ENCODE measurements around the gene IFI27L2.

The IFI27L2 gene

DNA sequence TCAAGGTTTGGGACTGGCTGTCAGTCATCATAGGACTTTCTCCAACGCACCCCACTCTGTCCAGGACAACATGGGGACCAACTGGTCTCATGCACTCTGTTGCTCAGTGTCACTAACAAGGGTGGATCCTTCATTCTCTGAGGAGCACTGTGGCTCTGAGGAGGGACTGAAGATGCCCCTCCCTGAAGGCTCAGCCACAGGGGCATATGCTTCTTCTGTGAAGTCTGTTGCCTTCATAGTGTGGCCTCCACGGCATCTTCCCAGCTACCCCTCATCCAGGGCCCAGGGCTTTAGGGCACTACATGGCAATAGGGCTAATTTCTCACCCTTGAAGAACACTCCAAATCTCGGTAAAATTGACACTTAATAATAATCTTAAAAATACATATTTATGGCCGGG is 14.3 kb upstream of the IFI27L2 start:
- Histone ChIP-seq H4K20me1 (ENCODE audit: low read depth, low read length) (no peaks in the 10 kb centered on the region), H3F3A (ENCODE audit: insufficient read depth) (no peaks in the 10 kb centered on the region), H3K4me3 (ENCODE audit: insufficient read depth, low read length, poor library complexity, severe bottlenecking) (no peak overlapping the region), H3K36me3 (ENCODE audit: low read length) (no peaks in the 10 kb centered on the region), H2AFZ (ENCODE audit: low read depth, low read length, severe bottlenecking) (no peak overlapping the region), H3K27me3 (ENCODE audit: low read length) (no peaks in the 10 kb centered on the region), H3K9me3 (ENCODE audit: insufficient read depth, low read length) (no peaks in the 10 kb centered on the region), H3K27ac (ENCODE audit: low read depth, low read length) (no peak overlapping the region), H3K9me2 (replicated peaks; ENCODE audit: insufficient read depth, low read length) (no peaks in the 10 kb centered on the region), H3K9ac (ENCODE audit: low read length) (no peak overlapping the region), H3K4me2 (ENCODE audit: low read depth, low read length, poor library complexity, severe bottlenecking) (no peak overlapping the region), H3K79me2 (ENCODE audit: insufficient read depth, low read length) (no peaks in the 10 kb centered on the region)
- TF ChIP-seq, protein P1, sequence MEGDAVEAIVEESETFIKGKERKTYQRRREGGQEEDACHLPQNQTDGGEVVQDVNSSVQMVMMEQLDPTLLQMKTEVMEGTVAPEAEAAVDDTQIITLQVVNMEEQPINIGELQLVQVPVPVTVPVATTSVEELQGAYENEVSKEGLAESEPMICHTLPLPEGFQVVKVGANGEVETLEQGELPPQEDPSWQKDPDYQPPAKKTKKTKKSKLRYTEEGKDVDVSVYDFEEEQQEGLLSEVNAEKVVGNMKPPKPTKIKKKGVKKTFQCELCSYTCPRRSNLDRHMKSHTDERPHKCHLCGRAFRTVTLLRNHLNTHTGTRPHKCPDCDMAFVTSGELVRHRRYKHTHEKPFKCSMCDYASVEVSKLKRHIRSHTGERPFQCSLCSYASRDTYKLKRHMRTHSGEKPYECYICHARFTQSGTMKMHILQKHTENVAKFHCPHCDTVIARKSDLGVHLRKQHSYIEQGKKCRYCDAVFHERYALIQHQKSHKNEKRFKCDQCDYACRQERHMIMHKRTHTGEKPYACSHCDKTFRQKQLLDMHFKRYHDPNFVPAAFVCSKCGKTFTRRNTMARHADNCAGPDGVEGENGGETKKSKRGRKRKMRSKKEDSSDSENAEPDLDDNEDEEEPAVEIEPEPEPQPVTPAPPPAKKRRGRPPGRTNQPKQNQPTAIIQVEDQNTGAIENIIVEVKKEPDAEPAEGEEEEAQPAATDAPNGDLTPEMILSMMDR (IDR thresholded peaks at IDR 0.05; ENCODE audit: insufficient read depth, low read length, poor library complexity, severe bottlenecking) = no peak

DNA sequence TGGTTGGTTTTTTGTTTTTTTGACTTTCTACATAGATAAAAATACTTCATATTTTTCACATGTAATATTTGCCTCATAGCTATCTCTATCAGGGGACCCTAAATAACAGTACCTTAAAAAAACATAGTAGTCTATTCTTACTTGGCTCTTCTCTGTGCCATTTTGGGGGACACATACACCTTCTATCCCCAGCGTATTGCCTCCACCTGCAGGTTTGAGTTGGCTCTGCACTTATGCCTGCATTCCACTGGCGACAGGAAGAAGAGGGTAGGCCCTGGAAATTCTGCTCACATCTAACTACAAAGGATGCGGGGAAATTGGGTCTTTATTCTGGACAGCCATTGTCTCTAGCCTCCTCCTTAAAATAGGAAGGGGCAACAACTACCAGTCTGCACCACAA is 13.8 kb upstream of the IFI27L2 start:
- Histone ChIP-seq H3K4me2 (ENCODE audit: low read depth, low read length, poor library complexity, severe bottlenecking) (no peak overlapping the region), H3K4me3 (ENCODE audit: insufficient read depth, low read length, poor library complexity, severe bottlenecking) (no peak overlapping the region), H3K79me2 (ENCODE audit: insufficient read depth, low read length) (no peaks in the 10 kb centered on the region), H3K9ac (ENCODE audit: low read length) (no peak overlapping the region), H3K36me3 (ENCODE audit: low read length) (no peaks in the 10 kb centered on the region), H3F3A (ENCODE audit: insufficient read depth) (no peaks in the 10 kb centered on the region), H2AFZ (ENCODE audit: low read depth, low read length, severe bottlenecking) (no peak overlapping the region), H4K20me1 (ENCODE audit: low read depth, low read length) (no peaks in the 10 kb centered on the region), H3K9me3 (ENCODE audit: insufficient read depth, low read length) (no peaks in the 10 kb centered on the region), H3K27me3 (ENCODE audit: low read length) (no peaks in the 10 kb centered on the region), H3K9me2 (replicated peaks; ENCODE audit: insufficient read depth, low read length) (no peaks in the 10 kb centered on the region), H3K27ac (ENCODE audit: low read depth, low read length) (no peak overlapping the region)
- no peak for TF ChIP-seq EZH2phosphoT487 (conservative IDR thresholded peaks at IDR 0.05; ENCODE audit: low read length)

DNA sequence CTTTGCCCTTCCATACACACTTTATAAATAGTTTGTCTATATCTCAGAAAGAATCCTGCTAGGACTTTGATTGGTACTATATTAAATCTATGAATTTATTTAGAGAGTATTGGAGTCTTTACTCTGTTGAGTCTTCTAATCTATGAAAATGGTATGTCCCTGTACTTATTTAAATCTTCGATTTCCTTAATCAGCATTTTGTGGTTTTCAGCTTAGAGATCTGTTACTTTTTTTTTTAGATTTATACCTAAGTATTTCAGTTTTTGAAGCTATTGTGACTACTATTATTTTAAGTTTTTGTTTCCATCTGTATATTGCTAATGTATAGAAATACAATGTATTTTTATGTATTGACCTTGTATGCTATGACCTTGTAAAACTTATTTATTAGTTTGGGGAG is 13.4 kb upstream of the IFI27L2 start:
- H3F3A ChIP-seq (ENCODE audit: insufficient read depth) = no peaks in the 10 kb centered on the region
- no peak overlapping the region for H2AFZ ChIP-seq (ENCODE audit: low read depth, low read length, severe bottlenecking)
- H3K4me2 ChIP-seq (ENCODE audit: low read depth, low read length, poor library complexity, severe bottlenecking) = no peak overlapping the region
- no peaks in the 10 kb centered on the region for H3K79me2 ChIP-seq (ENCODE audit: insufficient read depth, low read length)
- H3K9me2 ChIP-seq (replicated peaks; ENCODE audit: insufficient read depth, low read length) = no peaks in the 10 kb centered on the region
- no peak overlapping the region for H3K9ac ChIP-seq (ENCODE audit: low read length)
- H3K36me3 ChIP-seq (ENCODE audit: low read length) = no peaks in the 10 kb centered on the region
- no peak overlapping the region for H3K4me3 ChIP-seq (ENCODE audit: insufficient read depth, low read length, poor library complexity, severe bottlenecking)
- no peaks in the 10 kb centered on the region for H3K27me3 ChIP-seq (ENCODE audit: low read length)
- H3K9me3 ChIP-seq (ENCODE audit: insufficient read depth, low read length) = no peaks in the 10 kb centered on the region
- H4K20me1 ChIP-seq (ENCODE audit: low read depth, low read length) = no peaks in the 10 kb centered on the region
- TF ChIP-seq, protein P1 (IDR thresholded peaks at IDR 0.05; ENCODE audit: insufficient read depth, low read length, poor library complexity, severe bottlenecking) = no peak
- TF ChIP-seq EZH2phosphoT487 (conservative IDR thresholded peaks at IDR 0.05; ENCODE audit: low read length) = no peak
- no peak overlapping the region for H3K27ac ChIP-seq (ENCODE audit: low read depth, low read length)

DNA sequence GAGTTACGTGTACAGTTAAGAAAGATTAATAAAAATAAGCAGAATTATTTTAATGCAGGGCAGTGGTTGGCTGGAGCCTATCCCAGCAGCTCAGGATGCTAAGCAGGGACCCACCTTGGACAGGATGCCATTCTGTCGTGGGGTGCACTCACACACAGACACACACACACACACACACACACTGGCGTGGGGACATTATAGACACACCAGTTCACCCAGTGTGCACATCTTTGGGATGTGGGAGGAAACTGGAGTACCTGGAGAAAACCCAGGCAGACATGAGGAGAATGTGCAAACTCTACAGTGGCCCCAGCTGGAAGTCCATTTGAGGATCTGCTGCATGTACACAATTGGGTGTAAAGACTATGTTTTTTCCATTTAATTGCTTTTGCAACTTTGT is 12.8 kb upstream of the IFI27L2 start:
- H3K27me3 ChIP-seq (ENCODE audit: low read length) = no peaks in the 10 kb centered on the region
- no peaks in the 10 kb centered on the region for H3K9me3 ChIP-seq (ENCODE audit: insufficient read depth, low read length)

More for the DNA sequence above, 12.8 kb upstream of the IFI27L2 start:
- no peaks in the 10 kb centered on the region for H3K9me2 ChIP-seq (replicated peaks; ENCODE audit: insufficient read depth, low read length)
- H4K20me1 ChIP-seq (ENCODE audit: low read depth, low read length) = no peaks in the 10 kb centered on the region
- H3K27ac ChIP-seq (ENCODE audit: low read depth, low read length) = no peak overlapping the region
- TF ChIP-seq EZH2phosphoT487 (conservative IDR thresholded peaks at IDR 0.05; ENCODE audit: low read length) = no peak
- TF ChIP-seq, protein P1 (IDR thresholded peaks at IDR 0.05; ENCODE audit: insufficient read depth, low read length, poor library complexity, severe bottlenecking) = no peak
- no peak overlapping the region for H3K4me3 ChIP-seq (ENCODE audit: insufficient read depth, low read length, poor library complexity, severe bottlenecking)
- no peak overlapping the region for H3K4me2 ChIP-seq (ENCODE audit: low read depth, low read length, poor library complexity, severe bottlenecking)
- H3K9ac ChIP-seq (ENCODE audit: low read length) = no peak overlapping the region
- H3K79me2 ChIP-seq (ENCODE audit: insufficient read depth, low read length) = no peaks in the 10 kb centered on the region
- H2AFZ ChIP-seq (ENCODE audit: low read depth, low read length, severe bottlenecking) = no peak overlapping the region
- H3F3A ChIP-seq (ENCODE audit: insufficient read depth) = no peaks in the 10 kb centered on the region
- no peaks in the 10 kb centered on the region for H3K36me3 ChIP-seq (ENCODE audit: low read length)
